Measurements from ENCODE around the gene LPCAT2. TPM values are rescaled to one million over a fixed set of nuclear protein-coding genes. Genes with fewer than 3 reads are reported as not detected.

Gene LPCAT2
- total and polyA plus RNA-seq, 2 of the 13 experiments (the other 11 are each of a cell fraction or from before 2014, with no cell fraction given), result 9.9 to 17.6 TPM

DNA sequence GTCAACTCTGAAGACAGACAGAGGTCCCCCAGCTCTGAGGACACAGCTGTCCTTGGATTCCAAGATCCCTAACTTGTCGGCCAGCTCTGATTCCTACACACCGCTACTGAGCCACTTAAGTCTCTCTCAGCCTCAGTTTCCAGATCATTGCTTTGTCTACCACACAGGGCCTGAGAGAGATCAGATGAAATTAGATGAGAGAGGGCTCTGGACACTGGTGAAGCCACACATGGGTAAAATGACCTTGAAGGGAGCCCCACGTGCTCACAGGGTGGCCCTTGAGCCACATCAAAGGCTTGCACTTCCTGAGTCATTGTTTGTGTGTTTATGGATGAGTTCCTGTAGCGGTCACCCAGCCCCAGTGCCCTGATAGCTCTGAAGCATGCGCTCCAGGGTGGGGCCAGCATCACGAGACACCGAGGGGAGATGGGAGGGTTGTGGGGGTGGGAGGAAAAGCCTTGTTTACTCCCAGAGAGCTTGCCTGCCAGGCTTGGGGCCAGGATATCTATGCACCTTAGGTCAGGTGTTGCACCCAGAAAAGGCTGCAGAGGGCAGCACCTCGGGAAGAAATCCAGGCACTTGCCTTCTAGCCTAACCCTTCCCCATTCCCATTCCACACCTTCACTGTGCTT lies 114.2 kb downstream of the LPCAT2 start (continued):
- TF ChIP-seq, protein P1, sequence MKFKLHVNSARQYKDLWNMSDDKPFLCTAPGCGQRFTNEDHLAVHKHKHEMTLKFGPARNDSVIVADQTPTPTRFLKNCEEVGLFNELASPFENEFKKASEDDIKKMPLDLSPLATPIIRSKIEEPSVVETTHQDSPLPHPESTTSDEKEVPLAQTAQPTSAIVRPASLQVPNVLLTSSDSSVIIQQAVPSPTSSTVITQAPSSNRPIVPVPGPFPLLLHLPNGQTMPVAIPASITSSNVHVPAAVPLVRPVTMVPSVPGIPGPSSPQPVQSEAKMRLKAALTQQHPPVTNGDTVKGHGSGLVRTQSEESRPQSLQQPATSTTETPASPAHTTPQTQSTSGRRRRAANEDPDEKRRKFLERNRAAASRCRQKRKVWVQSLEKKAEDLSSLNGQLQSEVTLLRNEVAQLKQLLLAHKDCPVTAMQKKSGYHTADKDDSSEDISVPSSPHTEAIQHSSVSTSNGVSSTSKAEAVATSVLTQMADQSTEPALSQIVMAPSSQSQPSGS (CRISPR knock-in tag; IDR thresholded peaks at IDR 0.05), result peak; percentile 87
- TF ChIP-seq, protein P2, sequence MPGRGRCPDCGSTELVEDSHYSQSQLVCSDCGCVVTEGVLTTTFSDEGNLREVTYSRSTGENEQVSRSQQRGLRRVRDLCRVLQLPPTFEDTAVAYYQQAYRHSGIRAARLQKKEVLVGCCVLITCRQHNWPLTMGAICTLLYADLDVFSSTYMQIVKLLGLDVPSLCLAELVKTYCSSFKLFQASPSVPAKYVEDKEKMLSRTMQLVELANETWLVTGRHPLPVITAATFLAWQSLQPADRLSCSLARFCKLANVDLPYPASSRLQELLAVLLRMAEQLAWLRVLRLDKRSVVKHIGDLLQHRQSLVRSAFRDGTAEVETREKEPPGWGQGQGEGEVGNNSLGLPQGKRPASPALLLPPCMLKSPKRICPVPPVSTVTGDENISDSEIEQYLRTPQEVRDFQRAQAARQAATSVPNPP (CRISPR knock-in tag; IDR thresholded peaks at IDR 0.05), result peak; percentile 77; the same call in 1 of the 2 replicates
- TF ChIP-seq JUN (CRISPR knock-in tag; IDR thresholded peaks at IDR 0.05) (peak; percentile 99), ZNF121 (CRISPR knock-in tag; IDR thresholded peaks at IDR 0.05) (peak; percentile 90), ESRRA (CRISPR knock-in tag; IDR thresholded peaks at IDR 0.05; ENCODE audit: low read depth) (peak; percentile 97), RFXANK (CRISPR knock-in tag; IDR thresholded peaks at IDR 0.05) (0 out of 2 replicates have a peak, but pooled peaks have one; percentile 72), SNAPC2 (CRISPR knock-in tag; IDR thresholded peaks at IDR 0.05) (peak; percentile 88), AGO1 (IDR thresholded peaks at IDR 0.05; ENCODE audit: low read depth, low read length, poor library complexity, severe bottlenecking) (no peak), ZNF333 (CRISPR knock-in tag; IDR thresholded peaks at IDR 0.05; ENCODE audit: borderline replicate concordance) (no peak), PCBP1 (IDR thresholded peaks at IDR 0.05; ENCODE audit: borderline replicate concordance, low read depth, low read length) (0 out of 2 replicates have a peak, but pooled peaks have one; percentile 30)
- TF ChIP-seq, protein P3, sequence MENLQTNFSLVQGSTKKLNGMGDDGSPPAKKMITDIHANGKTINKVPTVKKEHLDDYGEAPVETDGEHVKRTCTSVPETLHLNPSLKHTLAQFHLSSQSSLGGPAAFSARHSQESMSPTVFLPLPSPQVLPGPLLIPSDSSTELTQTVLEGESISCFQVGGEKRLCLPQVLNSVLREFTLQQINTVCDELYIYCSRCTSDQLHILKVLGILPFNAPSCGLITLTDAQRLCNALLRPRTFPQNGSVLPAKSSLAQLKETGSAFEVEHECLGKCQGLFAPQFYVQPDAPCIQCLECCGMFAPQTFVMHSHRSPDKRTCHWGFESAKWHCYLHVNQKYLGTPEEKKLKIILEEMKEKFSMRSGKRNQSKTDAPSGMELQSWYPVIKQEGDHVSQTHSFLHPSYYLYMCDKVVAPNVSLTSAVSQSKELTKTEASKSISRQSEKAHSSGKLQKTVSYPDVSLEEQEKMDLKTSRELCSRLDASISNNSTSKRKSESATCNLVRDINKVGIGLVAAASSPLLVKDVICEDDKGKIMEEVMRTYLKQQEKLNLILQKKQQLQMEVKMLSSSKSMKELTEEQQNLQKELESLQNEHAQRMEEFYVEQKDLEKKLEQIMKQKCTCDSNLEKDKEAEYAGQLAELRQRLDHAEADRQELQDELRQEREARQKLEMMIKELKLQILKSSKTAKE (CRISPR knock-in tag; IDR thresholded peaks at IDR 0.05; ENCODE audit: borderline replicate concordance), result peak; percentile 66; the same call in 1 of the 2 replicates
- TF ChIP-seq, protein P4, sequence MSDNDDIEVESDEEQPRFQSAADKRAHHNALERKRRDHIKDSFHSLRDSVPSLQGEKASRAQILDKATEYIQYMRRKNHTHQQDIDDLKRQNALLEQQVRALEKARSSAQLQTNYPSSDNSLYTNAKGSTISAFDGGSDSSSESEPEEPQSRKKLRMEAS (IDR thresholded peaks at IDR 0.05), result peak; percentile 99
- TF ChIP-seq, protein P5, sequence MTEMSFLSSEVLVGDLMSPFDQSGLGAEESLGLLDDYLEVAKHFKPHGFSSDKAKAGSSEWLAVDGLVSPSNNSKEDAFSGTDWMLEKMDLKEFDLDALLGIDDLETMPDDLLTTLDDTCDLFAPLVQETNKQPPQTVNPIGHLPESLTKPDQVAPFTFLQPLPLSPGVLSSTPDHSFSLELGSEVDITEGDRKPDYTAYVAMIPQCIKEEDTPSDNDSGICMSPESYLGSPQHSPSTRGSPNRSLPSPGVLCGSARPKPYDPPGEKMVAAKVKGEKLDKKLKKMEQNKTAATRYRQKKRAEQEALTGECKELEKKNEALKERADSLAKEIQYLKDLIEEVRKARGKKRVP (CRISPR knock-in tag; IDR thresholded peaks at IDR 0.05), result peak in 1 of 2 experiments; percentile 70; a peak in 2 of 4 replicates
- TF ChIP-seq, protein P6, sequence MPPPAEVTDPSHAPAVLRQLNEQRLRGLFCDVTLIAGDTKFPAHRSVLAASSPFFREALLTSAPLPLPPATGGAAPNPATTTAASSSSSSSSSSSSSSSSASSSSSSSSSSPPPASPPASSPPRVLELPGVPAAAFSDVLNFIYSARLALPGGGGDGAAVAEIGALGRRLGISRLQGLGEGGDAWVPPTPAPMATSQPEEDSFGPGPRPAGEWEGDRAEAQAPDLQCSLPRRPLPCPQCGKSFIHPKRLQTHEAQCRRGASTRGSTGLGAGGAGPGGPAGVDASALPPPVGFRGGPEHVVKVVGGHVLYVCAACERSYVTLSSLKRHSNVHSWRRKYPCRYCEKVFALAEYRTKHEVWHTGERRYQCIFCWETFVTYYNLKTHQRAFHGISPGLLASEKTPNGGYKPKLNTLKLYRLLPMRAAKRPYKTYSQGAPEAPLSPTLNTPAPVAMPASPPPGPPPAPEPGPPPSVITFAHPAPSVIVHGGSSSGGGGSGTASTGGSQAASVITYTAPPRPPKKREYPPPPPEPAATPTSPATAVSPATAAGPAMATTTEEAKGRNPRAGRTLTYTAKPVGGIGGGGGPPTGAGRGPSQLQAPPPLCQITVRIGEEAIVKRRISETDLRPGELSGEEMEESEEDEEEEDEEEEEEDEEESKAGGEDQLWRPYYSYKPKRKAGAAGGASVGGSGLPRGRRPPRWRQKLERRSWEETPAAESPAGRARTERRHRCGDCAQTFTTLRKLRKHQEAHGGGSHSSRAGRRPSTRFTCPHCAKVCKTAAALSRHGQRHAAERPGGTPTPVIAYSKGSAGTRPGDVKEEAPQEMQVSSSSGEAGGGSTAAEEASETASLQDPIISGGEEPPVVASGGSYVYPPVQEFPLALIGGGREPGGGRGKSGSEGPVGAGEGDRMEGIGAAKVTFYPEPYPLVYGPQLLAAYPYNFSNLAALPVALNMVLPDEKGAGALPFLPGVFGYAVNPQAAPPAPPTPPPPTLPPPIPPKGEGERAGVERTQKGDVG (CRISPR knock-in tag; IDR thresholded peaks at IDR 0.05; ENCODE audit: borderline replicate concordance), result peak; percentile 97
- TF ChIP-seq, protein P7, sequence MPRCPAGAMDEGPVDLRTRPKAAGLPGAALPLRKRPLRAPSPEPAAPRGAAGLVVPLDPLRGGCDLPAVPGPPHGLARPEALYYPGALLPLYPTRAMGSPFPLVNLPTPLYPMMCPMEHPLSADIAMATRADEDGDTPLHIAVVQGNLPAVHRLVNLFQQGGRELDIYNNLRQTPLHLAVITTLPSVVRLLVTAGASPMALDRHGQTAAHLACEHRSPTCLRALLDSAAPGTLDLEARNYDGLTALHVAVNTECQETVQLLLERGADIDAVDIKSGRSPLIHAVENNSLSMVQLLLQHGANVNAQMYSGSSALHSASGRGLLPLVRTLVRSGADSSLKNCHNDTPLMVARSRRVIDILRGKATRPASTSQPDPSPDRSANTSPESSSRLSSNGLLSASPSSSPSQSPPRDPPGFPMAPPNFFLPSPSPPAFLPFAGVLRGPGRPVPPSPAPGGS (CRISPR knock-in tag; IDR thresholded peaks at IDR 0.05), result peak; percentile 90
- TF ChIP-seq, protein P8, sequence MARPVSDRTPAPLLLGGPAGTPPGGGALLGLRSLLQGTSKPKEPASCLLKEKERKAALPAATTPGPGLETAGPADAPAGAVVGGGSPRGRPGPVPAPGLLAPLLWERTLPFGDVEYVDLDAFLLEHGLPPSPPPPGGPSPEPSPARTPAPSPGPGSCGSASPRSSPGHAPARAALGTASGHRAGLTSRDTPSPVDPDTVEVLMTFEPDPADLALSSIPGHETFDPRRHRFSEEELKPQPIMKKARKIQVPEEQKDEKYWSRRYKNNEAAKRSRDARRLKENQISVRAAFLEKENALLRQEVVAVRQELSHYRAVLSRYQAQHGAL (CRISPR knock-in tag; IDR thresholded peaks at IDR 0.05; ENCODE audit: not compliant biosample characterization), result no peak

All from HepG2 (cell line).